HUES48 (cell line): ENCODE measurements around the gene IPPK.
"Not testable (repeated sequence)": the region's sequence is repeated elsewhere in the genome, so short reads cannot be mapped to it uniquely, and the experiment has no call there.

Experiments used
- H3K27ac ChIP-seq: one replicate; pipeline ENCODE4 v1.7.0; 2013; ENCODE audit warnings: low read depth, low read length, inconsistent platforms
- H3K27me3 ChIP-seq: 2 replicates; pipeline ENCODE4 v1.6.1; 2013; ENCODE audit warnings: mild to moderate bottlenecking, low read length; ENCODE audit not compliant: control insufficient read depth, insufficient read depth
- H3K36me3 ChIP-seq: 2 replicates; pipeline ENCODE4 v1.6.1; 2013; ENCODE audit warnings: low read length; ENCODE audit not compliant: control insufficient read depth, insufficient read depth
- H3K4me1 ChIP-seq: 2 replicates; pipeline ENCODE4 v1.6.1; 2013; ENCODE audit warnings: mild to moderate bottlenecking, low read length; ENCODE audit not compliant: control insufficient read depth, insufficient read depth
- H3K4me3 ChIP-seq: 2 replicates; pipeline ENCODE4 v1.5.1; 2013; ENCODE audit warnings: mild to moderate bottlenecking, low read depth, low read length
- H3K9ac ChIP-seq: 2 replicates; pipeline ENCODE4 v1.6.1; 2013; ENCODE audit warnings: mild to moderate bottlenecking, low read depth, low read length, moderate library complexity
- H3K9me3 ChIP-seq: 2 replicates; pipeline ENCODE4 v1.6.1; 2013; ENCODE audit warnings: low read length; ENCODE audit not compliant: control insufficient read depth, insufficient read depth

Gene IPPK

GRCh38 chr9:92576175-92576574, 93.8 kb downstream of the IPPK start:
- no peaks in the 10 kb centered on the region for H3K36me3 ChIP-seq
- no peak overlapping the region for H3K9ac ChIP-seq
- no peaks in the 10 kb centered on the region for H3K4me1 ChIP-seq
- H3K27me3 ChIP-seq = no peaks in the 10 kb centered on the region
- H3K27ac ChIP-seq = no peak overlapping the region
- no peak overlapping the region for H3K4me3 ChIP-seq
- H3K9me3 ChIP-seq = no peaks in the 10 kb centered on the region

DNA sequence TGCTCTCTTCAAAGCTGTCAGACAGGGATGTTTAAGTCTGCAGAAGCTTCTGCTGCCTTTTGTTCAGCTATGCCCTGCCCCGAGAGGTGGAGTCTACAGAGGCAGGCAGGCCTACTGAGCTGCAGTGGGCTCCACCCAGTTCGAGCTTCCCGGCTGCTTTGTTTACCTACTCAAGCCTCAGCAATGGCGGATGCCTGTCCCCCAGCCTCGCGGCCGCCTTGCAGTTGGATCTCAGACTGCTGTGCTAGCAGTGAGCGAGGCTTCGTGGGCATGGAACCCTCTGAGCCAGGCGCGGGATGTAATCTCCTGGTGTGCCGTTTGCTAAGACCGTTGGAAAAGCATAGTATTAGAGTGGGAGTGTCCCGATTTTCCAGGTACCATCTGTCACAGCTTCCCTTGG, 96.3 kb downstream of the IPPK start:
- H3K27ac ChIP-seq, H3K9me3 ChIP-seq, H3K27me3 ChIP-seq, H3K4me1 ChIP-seq, H3K9ac ChIP-seq, H3K36me3 ChIP-seq, H3K4me3 ChIP-seq: not testable (repeated sequence)

DNA sequence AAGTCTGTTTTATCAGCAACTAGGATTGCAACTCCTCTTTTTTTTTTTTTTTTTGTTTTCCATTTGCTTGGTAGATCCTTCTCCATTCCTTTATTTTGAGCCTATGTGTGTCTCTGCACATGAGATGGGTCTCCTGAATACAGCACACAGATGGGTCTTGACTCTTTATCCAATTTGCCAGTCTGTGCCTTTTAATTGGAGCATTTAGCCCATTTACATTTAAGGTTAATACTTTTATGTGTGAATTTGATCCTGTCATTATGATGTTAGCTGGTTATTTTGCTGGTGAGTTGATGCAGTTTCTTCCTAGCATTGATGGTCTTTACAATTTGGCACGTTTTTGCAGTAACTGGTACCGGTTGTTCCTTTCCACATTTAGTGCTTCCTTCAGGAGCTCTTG, 98.1 kb downstream of the IPPK start:
- H3K9me3 ChIP-seq, H3K4me1 ChIP-seq, H3K36me3 ChIP-seq, H3K4me3 ChIP-seq, H3K27ac ChIP-seq, H3K9ac ChIP-seq, H3K27me3 ChIP-seq: not testable (repeated sequence)

GRCh38 chr9:92564982-92565381, 104.9 kb downstream of the IPPK start:
- Histone ChIP-seq H3K9ac (no peak overlapping the region), H3K4me1 (no peaks in the 10 kb centered on the region), H3K36me3 (no peaks in the 10 kb centered on the region), H3K4me3 (no peak overlapping the region), H3K27ac (no peak overlapping the region), H3K9me3 (no peaks in the 10 kb centered on the region), H3K27me3 (no peaks in the 10 kb centered on the region)

GRCh38 chr9:92564504-92564903, 105.4 kb downstream of the IPPK start:
- Histone ChIP-seq H3K27ac (no peak overlapping the region), H3K27me3 (no peaks in the 10 kb centered on the region), H3K4me1 (no peaks in the 10 kb centered on the region), H3K9me3 (no peaks in the 10 kb centered on the region), H3K4me3 (no peak overlapping the region), H3K36me3 (no peaks in the 10 kb centered on the region), H3K9ac (no peak overlapping the region)
